Activated T-helper 17 cell treated with anti-CD3 and anti-CD28 coated beads, Interleukin-2, amount 50 U/mL, for 72 hours (primary cell): ENCODE measurements around the gene ATP13A2. TPM values are rescaled to one million over a fixed set of nuclear protein-coding genes. Genes with fewer than 3 reads are reported as not detected.
A peak's percentile ranks its signal among the peaks of the same experiment; 100 is the strongest.

ENCODE experiments used
- ATAC-seq: fragments of 150-1000 bp; cut with Tn5 transposase; replicated peaks from 2 replicates; pipeline ENCODE4 v1.10.0; 2021; ENCODE audit warnings: mild to moderate bottlenecking, moderate library complexity
- H3K27ac Mint-ChIP-seq: one replicate; pipeline ENCODE4 v1.8.0; 2022; ENCODE audit warnings: mixed read lengths
- H3K27me3 Mint-ChIP-seq: one replicate; pipeline ENCODE4 v1.8.0; 2022; ENCODE audit warnings: mixed read lengths
- H3K36me3 Mint-ChIP-seq: one replicate; pipeline ENCODE4 v1.8.0; 2022; ENCODE audit warnings: low read depth, mild to moderate bottlenecking, mixed read lengths
- H3K4me1 Mint-ChIP-seq: one replicate; pipeline ENCODE4 v1.8.0; 2022; ENCODE audit warnings: mixed read lengths
- H3K4me3 Mint-ChIP-seq: one replicate; pipeline ENCODE4 v1.8.0; 2022; ENCODE audit warnings: mild to moderate bottlenecking, mixed read lengths
- H3K9me3 Mint-ChIP-seq: one replicate; pipeline ENCODE4 v1.8.0; 2022; ENCODE audit warnings: mixed read lengths
- total RNA-seq, 2 donors: library from RNA; stranded (reverse); gene quantifications; one replicate each; pipeline ENCODE4 v1.2.3, GENCODE V29; 2022

Gene ATP13A2
- total RNA-seq, 2 donors from 2014 or later, result 24.2 to 51.7 TPM

GRCh38 chr1:17045150-17045549 lies 33.4 kb upstream of the ATP13A2 start:
- Mint-ChIP-seq H3K4me1 (peaks cover 5% of the 10 kb centered on the region), H3K27ac (no peak overlapping the region), H3K27me3 (no peaks in the 10 kb centered on the region), H3K36me3 (peaks cover 65% of the 10 kb centered on the region), H3K9me3 (no peaks in the 10 kb centered on the region), H3K4me3 (no peak overlapping the region)
- ATAC-seq, result no peak

DNA sequence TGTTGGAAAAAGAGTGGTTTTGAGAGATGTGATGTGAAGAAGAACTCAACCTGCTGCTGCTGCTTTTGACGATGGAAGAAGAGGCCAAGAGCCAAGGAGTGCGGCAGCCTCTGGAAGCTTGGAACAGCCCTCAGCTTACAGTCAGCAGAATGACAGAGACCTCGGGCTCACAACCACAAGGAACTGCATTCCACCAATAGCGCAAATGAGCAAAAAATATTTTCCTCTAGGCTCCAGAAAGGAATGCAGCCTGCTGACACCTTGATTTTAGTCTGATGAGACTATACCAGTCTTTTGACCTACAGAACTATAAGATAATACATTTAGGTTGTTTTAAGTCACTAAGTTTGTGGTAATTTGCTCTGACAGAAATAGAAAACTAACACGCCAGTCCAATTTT lies 31.9 kb upstream of the ATP13A2 start:
- no peaks in the 10 kb centered on the region for H3K27me3 Mint-ChIP-seq
- no peaks in the 10 kb centered on the region for H3K9me3 Mint-ChIP-seq
- H3K4me3 Mint-ChIP-seq, result no peak overlapping the region
- H3K36me3 Mint-ChIP-seq, result peaks cover 74% of the 10 kb centered on the region
- no peak for ATAC-seq
- H3K27ac Mint-ChIP-seq, result no peak overlapping the region
- peaks cover 5% of the 10 kb centered on the region for H3K4me1 Mint-ChIP-seq

DNA sequence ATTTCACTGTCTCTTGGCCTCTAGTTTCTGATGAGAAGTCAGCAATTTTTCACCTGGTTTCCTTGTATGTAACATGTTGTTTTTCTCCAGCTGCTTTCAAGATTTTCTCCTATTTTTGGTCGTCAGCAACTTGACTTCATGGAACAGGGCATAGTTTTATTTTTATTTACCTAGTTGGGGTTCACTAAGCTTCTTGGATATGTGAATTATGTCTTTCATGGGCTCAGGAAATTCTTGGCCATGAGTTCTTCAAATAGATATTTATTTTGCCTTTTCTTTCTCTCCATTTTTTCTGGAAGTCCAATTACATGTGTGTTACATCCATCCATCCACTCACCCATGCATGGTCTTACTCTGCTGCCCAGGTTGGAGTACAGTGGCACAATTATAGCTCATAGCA lies 28.4 kb upstream of the ATP13A2 start:
- no peaks in the 10 kb centered on the region for H3K27me3 Mint-ChIP-seq
- H3K36me3 Mint-ChIP-seq, result peaks cover 92% of the 10 kb centered on the region
- no peaks in the 10 kb centered on the region for H3K9me3 Mint-ChIP-seq
- no peak for ATAC-seq
- no peak overlapping the region for H3K27ac Mint-ChIP-seq
- no peak overlapping the region for H3K4me3 Mint-ChIP-seq
- H3K4me1 Mint-ChIP-seq, result peaks cover 5% of the 10 kb centered on the region

DNA sequence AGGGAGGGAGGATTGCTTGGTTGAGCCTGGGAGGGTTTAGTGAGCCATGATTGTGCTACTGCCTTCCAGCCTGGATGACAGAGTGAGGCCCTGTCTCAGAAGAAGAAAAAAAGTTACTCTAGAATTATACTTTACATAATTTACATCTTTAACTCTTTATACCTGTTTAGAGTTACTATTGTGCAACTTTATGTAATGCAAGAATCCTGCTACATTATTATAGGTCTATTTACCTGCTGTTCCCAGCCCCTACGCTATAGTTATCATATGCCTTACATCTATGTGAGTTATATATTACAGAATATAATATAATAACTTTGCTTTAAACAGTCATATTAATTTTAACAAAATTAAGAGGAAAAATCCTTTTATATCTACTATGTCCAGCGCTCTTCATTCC lies 27.8 kb upstream of the ATP13A2 start:
- Mint-ChIP-seq H3K27me3 (no peaks in the 10 kb centered on the region), H3K4me1 (peaks cover 5% of the 10 kb centered on the region), H3K27ac (no peak overlapping the region), H3K4me3 (no peak overlapping the region), H3K9me3 (no peaks in the 10 kb centered on the region), H3K36me3 (peaks cover 92% of the 10 kb centered on the region)
- no peak for ATAC-seq

- Mint-ChIP-seq H3K27ac (no peak overlapping the region), H3K36me3 (peaks cover 89% of the 10 kb centered on the region), H3K4me1 (peaks cover 4% of the 10 kb centered on the region), H3K4me3 (no peak overlapping the region), H3K9me3 (no peaks in the 10 kb centered on the region), H3K27me3 (no peaks in the 10 kb centered on the region)
- ATAC-seq, result no peak
Observed at GRCh38 chr1:17033481-17033880, 21.8 kb upstream of the ATP13A2 start.

- Mint-ChIP-seq H3K36me3 (peaks cover 89% of the 10 kb centered on the region), H3K27me3 (no peaks in the 10 kb centered on the region), H3K4me1 (no peaks in the 10 kb centered on the region), H3K9me3 (no peaks in the 10 kb centered on the region), H3K4me3 (no peak overlapping the region), H3K27ac (no peak overlapping the region)
- no peak for ATAC-seq
Observed at GRCh38 chr1:17032741-17033140, 21.0 kb upstream of the ATP13A2 start.

- H3K27ac Mint-ChIP-seq, result no peak overlapping the region
- H3K9me3 Mint-ChIP-seq, result no peaks in the 10 kb centered on the region
- no peaks in the 10 kb centered on the region for H3K4me1 Mint-ChIP-seq
- no peaks in the 10 kb centered on the region for H3K27me3 Mint-ChIP-seq
- no peak for ATAC-seq
- H3K36me3 Mint-ChIP-seq, result peaks cover 93% of the 10 kb centered on the region
- no peak overlapping the region for H3K4me3 Mint-ChIP-seq
Observed at GRCh38 chr1:17031436-17031835, 19.7 kb upstream of the ATP13A2 start.

- Mint-ChIP-seq H3K4me3 (no peak overlapping the region), H3K9me3 (no peaks in the 10 kb centered on the region), H3K27me3 (no peaks in the 10 kb centered on the region), H3K4me1 (no peaks in the 10 kb centered on the region), H3K36me3 (peaks cover 92% of the 10 kb centered on the region), H3K27ac (no peak overlapping the region)
- no peak for ATAC-seq
Observed at GRCh38 chr1:17030206-17030605, 18.5 kb upstream of the ATP13A2 start.

- Mint-ChIP-seq H3K4me1 (no peaks in the 10 kb centered on the region), H3K9me3 (no peaks in the 10 kb centered on the region), H3K36me3 (peaks cover 93% of the 10 kb centered on the region), H3K27ac (no peak overlapping the region), H3K4me3 (no peak overlapping the region), H3K27me3 (no peaks in the 10 kb centered on the region)
- no peak for ATAC-seq
Observed at GRCh38 chr1:17028662-17029188, 17.0 kb upstream of the ATP13A2 start.

GRCh38 chr1:17027900-17028299 lies 16.2 kb upstream of the ATP13A2 start:
- H3K27ac Mint-ChIP-seq, result no peak overlapping the region
- H3K4me3 Mint-ChIP-seq, result no peak overlapping the region
- no peaks in the 10 kb centered on the region for H3K4me1 Mint-ChIP-seq
- ATAC-seq, result no peak
- peaks cover 93% of the 10 kb centered on the region for H3K36me3 Mint-ChIP-seq
- no peaks in the 10 kb centered on the region for H3K27me3 Mint-ChIP-seq
- H3K9me3 Mint-ChIP-seq, result no peaks in the 10 kb centered on the region

DNA sequence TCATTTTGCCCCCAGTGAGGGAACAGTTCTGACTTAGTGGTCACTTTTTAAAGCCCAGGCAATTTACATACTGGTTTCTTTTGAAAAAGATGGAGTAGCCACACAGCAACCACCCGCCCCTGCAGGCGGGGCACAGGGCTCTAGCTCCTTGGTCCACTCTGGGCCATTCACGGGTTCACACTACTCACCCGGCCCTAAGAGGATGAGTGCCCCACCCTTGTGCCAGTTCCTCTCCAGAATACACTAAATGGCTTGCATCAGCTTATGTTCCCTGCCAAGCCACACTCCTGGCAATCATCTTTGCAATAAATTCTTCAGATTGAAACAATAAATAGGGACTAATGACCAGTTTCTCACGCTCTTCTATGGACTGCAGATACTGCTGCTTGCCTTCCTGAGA lies 15.7 kb upstream of the ATP13A2 start:
- no peaks in the 10 kb centered on the region for H3K27me3 Mint-ChIP-seq
- ATAC-seq, result no peak
- H3K4me3 Mint-ChIP-seq, result no peak overlapping the region
- no peak overlapping the region for H3K27ac Mint-ChIP-seq
- H3K36me3 Mint-ChIP-seq, result peaks cover 93% of the 10 kb centered on the region
- no peaks in the 10 kb centered on the region for H3K4me1 Mint-ChIP-seq
- H3K9me3 Mint-ChIP-seq, result no peaks in the 10 kb centered on the region

- no peaks in the 10 kb centered on the region for H3K4me1 Mint-ChIP-seq
- H3K27ac Mint-ChIP-seq, result no peak overlapping the region
- H3K9me3 Mint-ChIP-seq, result no peaks in the 10 kb centered on the region
- no peak for ATAC-seq
- peaks cover 96% of the 10 kb centered on the region for H3K36me3 Mint-ChIP-seq
- no peaks in the 10 kb centered on the region for H3K27me3 Mint-ChIP-seq
- no peak overlapping the region for H3K4me3 Mint-ChIP-seq
Observed at GRCh38 chr1:17024721-17025120, 13.0 kb upstream of the ATP13A2 start.

GRCh38 chr1:17023573-17023972 lies 11.8 kb upstream of the ATP13A2 start:
- Mint-ChIP-seq H3K27me3 (no peaks in the 10 kb centered on the region), H3K4me1 (peaks cover 8% of the 10 kb centered on the region), H3K4me3 (no peak overlapping the region), H3K9me3 (no peaks in the 10 kb centered on the region), H3K27ac (peak overlapping the region; percentile 65), H3K36me3 (peaks cover 96% of the 10 kb centered on the region)
- ATAC-seq, result no peak

DNA sequence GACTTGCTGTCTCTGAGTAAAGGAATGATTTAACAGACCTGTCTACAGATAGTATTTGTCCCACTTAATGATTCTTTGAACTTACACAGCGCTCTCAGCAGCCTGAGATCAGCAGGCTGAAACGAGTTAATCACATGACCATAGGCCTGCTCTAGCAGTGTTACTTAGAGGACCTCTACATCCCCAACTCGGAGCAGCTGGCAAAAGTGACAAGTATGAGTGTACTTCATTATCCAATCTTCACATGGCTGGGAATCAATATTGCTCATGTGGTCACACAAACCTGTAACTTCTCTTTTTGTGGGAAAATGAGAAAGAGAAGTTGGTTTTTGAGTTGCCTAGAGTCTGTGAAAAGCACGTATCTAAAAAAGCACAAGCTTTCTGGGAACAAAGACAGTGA lies 11.4 kb upstream of the ATP13A2 start:
- H3K27ac Mint-ChIP-seq, result peak overlapping the region; percentile 65
- H3K27me3 Mint-ChIP-seq, result no peaks in the 10 kb centered on the region
- H3K4me3 Mint-ChIP-seq, result no peak overlapping the region
- no peak for ATAC-seq
- peaks cover 8% of the 10 kb centered on the region for H3K4me1 Mint-ChIP-seq
- no peaks in the 10 kb centered on the region for H3K9me3 Mint-ChIP-seq
- H3K36me3 Mint-ChIP-seq, result peaks cover 96% of the 10 kb centered on the region

GRCh38 chr1:17021896-17022295 lies 10.2 kb upstream of the ATP13A2 start:
- H3K27ac Mint-ChIP-seq, result peak overlapping the region; percentile 55
- peaks cover 8% of the 10 kb centered on the region for H3K4me1 Mint-ChIP-seq
- peaks cover 91% of the 10 kb centered on the region for H3K36me3 Mint-ChIP-seq
- H3K4me3 Mint-ChIP-seq, result no peak overlapping the region
- no peak for ATAC-seq
- no peaks in the 10 kb centered on the region for H3K27me3 Mint-ChIP-seq
- no peaks in the 10 kb centered on the region for H3K9me3 Mint-ChIP-seq

GRCh38 chr1:17020502-17020901 lies 8.8 kb upstream of the ATP13A2 start:
- peaks cover 86% of the 10 kb centered on the region for H3K36me3 Mint-ChIP-seq
- peak overlapping the region; percentile 34 for H3K27ac Mint-ChIP-seq
- ATAC-seq, result no peak

More at GRCh38 chr1:17020502-17020901, 8.8 kb upstream of the ATP13A2 start:
- no peak overlapping the region for H3K4me3 Mint-ChIP-seq
- peaks cover 8% of the 10 kb centered on the region for H3K4me1 Mint-ChIP-seq
- no peaks in the 10 kb centered on the region for H3K27me3 Mint-ChIP-seq
- H3K9me3 Mint-ChIP-seq, result no peaks in the 10 kb centered on the region
